Measurements from ENCODE around the gene PACSIN3.

The PACSIN3 gene

DNA sequence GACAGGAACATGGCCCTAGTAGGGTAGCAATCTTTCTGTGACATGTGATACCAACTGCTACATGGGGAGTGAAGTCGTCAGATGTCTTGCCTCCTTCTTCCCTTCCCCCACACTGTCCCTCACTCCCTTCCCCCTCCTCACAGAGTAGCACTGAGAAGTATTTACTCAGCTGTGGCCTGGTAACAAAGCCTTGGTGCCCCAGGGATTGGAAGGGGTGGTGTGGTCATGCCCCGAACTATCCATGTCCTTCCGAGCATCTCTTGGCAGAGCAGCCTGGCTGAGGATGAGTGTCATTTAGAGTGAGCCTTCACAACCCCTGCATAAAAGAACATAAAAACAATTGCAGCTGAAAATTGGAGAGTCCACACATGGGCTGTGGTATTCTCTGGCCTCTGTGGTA, 55.7 kb downstream of the PACSIN3 start:
- TF ChIP-seq, protein P1, sequence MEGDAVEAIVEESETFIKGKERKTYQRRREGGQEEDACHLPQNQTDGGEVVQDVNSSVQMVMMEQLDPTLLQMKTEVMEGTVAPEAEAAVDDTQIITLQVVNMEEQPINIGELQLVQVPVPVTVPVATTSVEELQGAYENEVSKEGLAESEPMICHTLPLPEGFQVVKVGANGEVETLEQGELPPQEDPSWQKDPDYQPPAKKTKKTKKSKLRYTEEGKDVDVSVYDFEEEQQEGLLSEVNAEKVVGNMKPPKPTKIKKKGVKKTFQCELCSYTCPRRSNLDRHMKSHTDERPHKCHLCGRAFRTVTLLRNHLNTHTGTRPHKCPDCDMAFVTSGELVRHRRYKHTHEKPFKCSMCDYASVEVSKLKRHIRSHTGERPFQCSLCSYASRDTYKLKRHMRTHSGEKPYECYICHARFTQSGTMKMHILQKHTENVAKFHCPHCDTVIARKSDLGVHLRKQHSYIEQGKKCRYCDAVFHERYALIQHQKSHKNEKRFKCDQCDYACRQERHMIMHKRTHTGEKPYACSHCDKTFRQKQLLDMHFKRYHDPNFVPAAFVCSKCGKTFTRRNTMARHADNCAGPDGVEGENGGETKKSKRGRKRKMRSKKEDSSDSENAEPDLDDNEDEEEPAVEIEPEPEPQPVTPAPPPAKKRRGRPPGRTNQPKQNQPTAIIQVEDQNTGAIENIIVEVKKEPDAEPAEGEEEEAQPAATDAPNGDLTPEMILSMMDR (conservative IDR thresholded peaks at IDR 0.05): no peak
- no peak for TF ChIP-seq ZFX (IDR thresholded peaks at IDR 0.05)
- H3K27ac ChIP-seq: no peak overlapping the region
